Transverse colon (tissue), 3 donors: ENCODE data around the gene TPPP3.

Experiments used
- CTCF ChIP-seq, 5 experiments: fragments of 200-600 bp in 3 of 5; fragments of 450-650 bp in 2 of 5; sonication (generic) in 3 of 5; IDR thresholded peaks; 1 replicate in 2 of 5; 2 replicates in 3 of 5; pipeline ENCODE4 v1.5.1; 2016 to 2017; ENCODE audit warnings: antibody characterized with exemption in 5 of 5, inconsistent platforms in 3 of 5, mild to moderate bottlenecking in 2 of 5, moderate library complexity in 1 of 5
- EP300 ChIP-seq: sonication (generic); formaldehyde crosslinking; IDR thresholded peaks from one replicate; pipeline ENCODE4 v1.6.1; 2017; ENCODE audit warnings: antibody characterized with exemption, low read depth

GRCh38 chr16:67433131-67433719, 39.9 kb upstream of the TPPP3 start:
- TF ChIP-seq CTCF (IDR thresholded peaks at IDR 0.05) (no peak), EP300 (no peak)
